ENCODE results near the gene GALR2.

- TF ChIP-seq ZNF274 (IDR thresholded peaks at IDR 0.05; ENCODE audit: low read depth, low read length), result no peak
- no peak for TF ChIP-seq YY1 (IDR thresholded peaks at IDR 0.05; ENCODE audit: insufficient read depth, insufficient read length)
Measured at GRCh38 chr17:76034428-76035350, 39.9 kb upstream of the GALR2 start.

All from NT2/D1 (cell line).